GM21737 (cell line): ENCODE measurements around the gene NOP16.

Experiments used
- ATAC-seq: cut with Tn5 transposase; IDR thresholded peaks from one replicate; pipeline ENCODE4 v1.9.1; 2021; ENCODE audit warnings: mild to moderate bottlenecking, moderate library complexity; ENCODE audit not compliant: unreplicated experiment

The NOP16 gene, protein sequence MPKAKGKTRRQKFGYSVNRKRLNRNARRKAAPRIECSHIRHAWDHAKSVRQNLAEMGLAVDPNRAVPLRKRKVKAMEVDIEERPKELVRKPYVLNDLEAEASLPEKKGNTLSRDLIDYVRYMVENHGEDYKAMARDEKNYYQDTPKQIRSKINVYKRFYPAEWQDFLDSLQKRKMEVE

DNA sequence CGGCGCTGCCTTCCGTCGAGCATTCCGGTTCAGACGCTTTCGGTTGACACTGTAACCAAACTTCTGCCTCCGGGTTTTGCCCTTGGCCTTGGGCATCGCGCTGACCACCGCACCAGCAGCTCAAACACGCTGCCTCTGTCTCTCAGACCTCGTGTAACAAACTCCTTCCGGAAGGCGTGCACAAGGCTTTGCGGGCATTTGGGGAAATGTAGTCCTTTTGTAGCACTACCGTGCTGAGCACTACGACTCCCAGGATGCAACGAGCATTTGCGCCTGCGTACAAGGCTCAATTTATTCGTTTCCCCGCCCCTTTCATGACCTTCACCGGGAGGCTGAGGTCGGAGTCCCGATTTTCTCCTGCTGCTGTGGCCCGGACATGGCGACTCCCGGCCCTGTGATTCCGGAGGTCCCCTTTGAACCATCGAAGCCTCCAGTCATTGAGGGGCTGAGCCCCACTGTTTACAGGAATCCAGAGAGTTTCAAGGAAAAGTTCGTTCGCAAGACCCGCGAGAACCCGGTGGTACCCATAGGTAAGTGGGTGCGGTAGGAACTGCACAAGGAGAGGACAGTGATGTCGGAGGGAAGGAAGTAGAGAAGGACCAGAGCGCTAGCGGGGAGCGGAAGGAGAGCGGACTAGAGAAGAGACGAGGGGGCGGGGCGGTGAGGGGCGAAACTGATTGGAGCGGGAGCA, at the start of gene NOP16, which contains the start of gene HIGD2A:
NOP16 (minus strand) TSS at position 155 of the 691 bp plus-strand sequence; CDS start at position 96, 59 bp downstream.
HIGD2A (plus strand) TSS at position 308 of the 691 bp plus-strand sequence; CDS start at position 377, 69 bp downstream.
- peak; percentile 77 for ATAC-seq

DNA sequence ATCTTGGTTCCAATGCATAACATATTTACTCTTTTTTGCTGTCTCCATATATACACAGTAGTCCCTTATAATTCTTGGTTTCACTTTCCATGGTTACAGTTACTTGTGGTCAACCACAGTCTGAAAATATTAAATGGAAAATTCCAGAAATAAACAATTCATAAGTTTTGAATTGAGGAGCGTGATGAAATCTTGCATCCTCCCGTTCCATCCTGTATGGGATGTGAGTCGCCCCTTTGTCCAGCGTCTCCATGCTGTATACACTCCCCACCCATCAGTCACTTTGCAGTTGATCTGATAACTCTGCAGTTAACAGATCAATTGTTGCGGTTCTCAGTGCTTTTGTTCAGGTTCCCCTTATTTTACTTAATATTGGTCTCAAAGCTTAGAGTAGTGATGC, 48.3 kb upstream of the NOP16 start:
- ATAC-seq: no peak

DNA sequence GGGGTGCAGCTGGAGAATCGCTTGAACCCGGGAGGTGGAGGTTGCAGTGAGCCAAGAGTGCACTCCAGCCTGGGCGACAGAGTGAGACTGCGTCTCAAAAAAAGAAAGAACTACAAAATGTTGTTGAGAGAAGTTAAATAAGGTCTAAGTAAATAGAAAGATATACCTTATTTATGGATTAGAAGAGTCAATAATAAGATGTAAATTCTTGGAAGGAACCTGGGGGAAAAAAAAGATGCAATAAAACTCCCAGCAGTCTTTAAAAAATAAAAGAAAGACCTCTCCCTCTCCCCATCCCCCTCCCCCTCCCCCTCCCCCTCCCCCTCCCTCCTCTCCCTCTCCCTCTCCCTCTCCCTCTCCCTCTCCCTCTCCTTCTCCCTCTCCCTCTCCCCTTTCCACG, 44.3 kb upstream of the NOP16 start:
- ATAC-seq: no peak

DNA sequence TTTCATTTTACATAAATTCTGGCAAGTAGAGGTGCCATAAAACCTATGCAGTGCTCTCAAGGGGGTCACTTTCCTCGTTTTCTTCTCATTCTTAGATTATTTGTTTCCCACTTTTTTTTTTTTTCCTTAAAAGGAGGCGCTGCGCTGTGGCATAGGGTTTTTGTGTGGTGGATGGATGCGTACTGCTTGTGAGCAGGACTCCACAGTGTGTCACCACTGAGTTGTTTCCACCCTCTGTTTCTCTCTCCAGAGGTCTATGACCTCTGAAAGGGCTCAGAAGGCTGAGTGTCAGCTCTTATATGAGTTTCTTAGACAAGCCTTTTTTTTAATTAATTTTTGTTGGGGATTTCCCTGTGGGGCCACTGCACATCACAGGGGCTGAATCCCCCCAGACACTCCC, 41.6 kb upstream of the NOP16 start:
- ATAC-seq: no peak

DNA sequence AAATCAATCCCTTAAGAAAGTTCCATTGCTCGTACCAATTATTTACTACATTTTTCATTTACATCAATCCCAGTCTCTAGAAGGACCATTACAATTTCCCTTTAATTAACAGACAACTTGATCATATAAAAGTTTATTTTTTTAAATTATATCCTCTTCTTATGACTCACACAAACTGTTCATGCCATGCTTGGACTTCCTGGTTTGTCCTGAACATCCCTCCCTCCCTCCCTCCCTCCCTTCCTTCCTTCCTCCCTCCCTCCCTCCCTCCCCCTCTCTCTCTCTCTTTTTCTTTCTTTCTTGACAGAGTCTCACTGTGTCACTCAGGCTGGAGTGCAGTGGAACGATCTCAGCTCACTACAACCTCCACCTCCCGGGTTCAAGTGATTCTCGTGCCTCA, 39.6 kb upstream of the NOP16 start:
- ATAC-seq: no peak

DNA sequence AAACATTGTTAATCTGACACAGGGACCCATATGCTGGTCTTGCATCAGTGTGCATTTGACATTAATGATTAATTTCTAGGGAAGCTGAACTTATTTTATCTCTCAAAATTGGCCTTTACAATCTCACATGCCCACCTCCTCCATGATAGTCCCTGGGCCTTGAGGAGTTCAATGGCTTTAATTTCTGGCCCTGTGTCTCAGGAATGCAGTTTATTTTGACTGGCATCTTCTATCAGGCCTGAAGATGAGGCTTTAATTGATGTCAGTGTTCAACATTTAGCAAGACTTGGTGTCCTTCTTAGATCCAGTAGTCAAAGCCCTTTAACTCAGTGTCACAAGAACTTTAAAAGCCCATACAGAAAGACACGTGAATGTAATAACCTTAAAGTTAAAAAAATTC, 38.5 kb upstream of the NOP16 start:
- ATAC-seq: no peak

DNA sequence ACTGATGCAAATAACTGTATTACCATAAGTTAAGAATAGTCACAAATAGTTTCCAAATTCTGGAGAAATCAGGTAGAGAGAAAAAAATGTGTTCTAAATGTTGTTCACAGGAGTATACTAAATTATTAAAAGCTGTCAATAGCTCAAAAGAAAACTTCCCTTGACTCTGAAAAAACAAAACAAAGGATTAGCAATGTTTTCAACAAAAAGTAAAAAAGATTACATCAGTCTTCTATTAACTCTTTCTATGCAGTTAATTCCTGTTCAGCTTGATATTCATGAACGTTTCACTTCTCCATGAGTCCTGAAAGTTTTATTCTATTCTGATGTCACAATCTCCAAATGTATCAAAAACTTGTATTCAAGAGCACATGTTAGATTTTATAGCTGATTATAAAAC, 37.4 kb upstream of the NOP16 start:
- ATAC-seq: no peak

DNA sequence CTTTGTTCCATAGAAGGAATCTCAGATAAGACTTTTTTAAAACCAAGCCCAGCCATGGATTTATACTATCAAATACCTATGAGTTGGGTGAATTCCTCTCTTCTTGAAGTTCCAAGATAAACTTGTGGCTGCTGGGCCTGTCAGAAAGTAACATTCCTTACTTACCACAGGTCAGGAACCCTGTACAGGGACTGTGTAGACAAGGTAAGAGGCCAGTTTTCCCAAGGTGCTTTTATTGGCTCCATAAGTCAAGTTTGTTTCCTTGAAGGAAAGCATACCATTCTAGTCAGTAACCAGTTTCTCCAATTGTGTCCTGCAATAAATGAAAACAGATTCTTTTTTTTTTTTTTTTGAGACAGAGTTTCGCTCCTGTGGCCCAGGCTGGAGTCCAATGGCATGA, 36.7 kb upstream of the NOP16 start:
- no peak for ATAC-seq

DNA sequence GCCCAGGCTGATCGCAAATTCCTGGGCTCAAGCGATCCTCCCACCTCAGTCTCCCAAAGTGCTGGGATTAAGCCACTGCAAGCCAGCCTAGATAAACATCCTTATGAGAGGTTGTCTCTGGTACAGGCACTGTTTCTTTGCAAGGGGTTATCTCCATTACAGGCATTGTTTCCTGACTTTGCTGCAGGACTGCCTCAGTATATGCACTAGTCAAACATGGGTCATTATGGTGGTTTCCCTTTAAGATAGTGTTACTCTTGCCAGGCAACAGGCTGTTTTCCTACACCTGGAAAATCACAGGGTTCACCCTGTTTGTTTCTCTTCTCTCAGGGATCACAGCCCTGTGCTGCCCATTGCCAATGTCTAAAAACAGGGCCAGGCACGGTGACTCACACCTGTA, 35.8 kb upstream of the NOP16 start:
- no peak for ATAC-seq

DNA sequence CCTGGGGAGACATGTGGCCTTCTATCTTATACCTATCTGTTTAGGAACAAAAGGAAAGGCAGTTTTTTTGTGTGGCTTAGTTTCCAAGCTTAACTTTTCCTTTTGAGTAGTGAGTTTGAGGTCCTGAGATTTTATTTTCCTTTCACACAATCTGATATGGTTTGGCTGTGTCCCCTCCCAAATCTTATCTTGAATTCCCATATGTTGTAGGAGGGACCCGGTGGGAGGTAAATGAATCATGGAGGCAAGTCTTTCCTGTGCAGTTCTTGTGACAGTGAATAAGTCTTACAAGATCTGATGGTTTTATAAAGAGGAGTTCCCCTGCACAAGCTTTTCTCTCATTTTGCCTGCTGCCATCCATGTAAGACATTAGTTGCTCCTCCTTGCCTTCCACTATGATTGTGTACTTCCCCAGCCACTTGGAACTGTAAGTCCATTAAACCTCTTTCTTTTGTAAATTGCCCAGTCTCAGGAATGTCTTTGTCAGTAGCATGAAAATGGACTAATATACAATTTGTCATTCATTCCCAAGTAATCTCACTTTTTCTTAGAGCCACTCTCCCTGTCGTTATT, 32.7 kb upstream of the NOP16 start:
- ATAC-seq: no peak

DNA sequence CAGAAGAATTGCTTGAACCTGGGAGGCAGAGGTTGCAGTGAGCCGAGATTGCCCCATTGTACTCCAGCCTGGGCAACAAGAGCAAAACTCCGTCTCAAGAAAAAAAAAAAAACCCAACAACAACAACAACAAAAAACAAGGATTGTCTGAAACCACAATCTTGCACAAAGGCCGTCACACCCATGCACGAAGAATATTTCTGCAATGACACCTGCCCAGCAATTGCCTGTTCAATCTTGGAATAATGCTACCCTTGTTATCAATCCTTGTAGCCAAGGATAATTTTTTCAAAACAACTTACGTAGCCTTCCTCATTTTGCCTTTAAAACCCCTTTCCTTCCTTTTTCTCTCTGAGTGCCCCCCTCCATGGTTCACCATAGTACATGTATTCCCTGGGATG, 31.7 kb upstream of the NOP16 start:
- no peak for ATAC-seq

DNA sequence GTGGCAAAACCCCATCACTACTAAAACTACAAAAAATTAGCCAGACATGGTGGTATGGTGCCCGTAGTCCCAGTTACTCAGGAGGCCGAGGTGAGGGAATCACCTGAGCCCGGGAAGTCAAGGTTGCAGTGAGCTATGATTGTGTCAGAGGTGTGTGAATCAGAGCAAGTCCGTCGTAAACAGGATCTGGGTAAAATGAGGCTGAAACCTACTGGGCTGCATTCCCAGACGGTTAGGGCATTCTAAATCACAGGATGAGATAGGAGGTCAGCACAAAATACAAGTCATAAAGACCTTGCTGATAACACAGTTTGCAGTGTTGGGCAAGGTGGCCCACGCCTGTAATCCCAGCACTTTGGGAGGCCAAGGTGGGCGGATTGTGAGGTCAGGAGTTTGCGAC, 29.9 kb upstream of the NOP16 start:
- ATAC-seq: no peak

DNA sequence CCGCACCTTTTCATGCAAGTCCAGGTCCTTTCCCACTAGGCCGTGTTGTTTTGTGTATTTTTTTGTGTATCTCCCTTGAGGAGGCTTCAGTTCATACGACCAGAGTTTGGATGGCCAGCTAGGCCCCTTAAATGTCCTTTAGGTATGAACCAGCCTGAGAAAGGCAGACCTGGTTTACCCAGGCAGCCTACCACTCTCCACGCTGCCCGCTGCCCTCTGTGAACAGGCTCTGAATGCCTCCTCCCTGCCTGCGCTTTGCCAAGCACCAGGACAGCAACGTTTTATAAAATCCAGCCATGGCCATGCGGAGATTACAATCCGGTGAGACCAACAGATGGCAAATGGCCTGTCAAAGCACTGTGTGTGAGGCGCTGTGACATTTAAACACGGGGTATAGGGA, 28.6 kb upstream of the NOP16 start:
- ATAC-seq: no peak

DNA sequence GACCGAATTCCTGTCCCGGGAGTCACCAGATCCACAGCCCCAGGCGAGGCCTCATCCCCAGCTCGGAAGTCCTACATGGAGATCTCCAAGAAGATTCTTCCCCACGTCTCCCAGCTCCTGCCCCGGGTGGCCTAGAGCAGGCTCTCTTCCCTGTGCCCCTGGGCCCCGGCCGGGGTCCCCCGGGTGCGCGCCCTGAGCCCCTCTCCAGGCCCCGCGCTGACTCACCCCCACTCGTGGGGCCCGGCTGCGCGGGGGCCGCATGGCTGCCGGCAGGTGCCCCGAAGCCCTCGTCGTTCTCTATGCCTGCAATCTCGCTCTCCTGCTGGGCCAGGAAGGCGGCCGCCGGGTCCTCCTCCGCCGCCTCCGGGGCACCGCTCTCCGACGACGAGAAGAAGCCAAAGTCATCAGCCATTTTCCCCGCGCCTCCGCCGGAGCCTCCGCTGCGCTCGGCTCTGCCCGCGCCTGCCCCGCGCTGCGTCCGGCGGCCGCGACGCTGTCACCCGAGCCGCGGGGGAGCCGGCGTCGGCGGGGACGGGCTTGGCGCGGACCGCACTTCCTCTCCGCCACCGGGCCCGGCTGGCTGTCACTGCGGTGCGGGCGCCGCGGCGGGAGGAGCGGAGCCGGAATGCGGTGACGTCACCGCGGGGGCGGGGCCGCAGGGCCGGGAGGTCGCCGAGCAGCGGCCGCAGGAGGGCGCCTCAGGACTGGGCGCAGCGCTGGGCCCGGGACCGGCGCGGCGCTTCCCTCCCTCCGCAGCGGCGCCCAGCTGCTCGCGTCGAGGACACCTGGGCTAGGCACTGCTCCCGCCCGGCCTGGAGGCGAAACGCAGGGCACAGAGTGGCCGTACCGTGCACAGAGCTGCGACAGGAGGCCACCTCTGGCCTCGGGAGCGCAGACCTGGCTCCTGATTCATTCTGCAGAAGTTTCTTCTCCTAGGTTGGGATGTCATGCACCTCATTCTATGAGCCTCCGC, 27.8 kb upstream of the NOP16 start, which contains the start of gene CLTB:
CLTB (minus strand) TSS at position 588 of the 973 bp plus-strand sequence; CDS start at position 412, 176 bp downstream.
- peak; percentile 95 for ATAC-seq

DNA sequence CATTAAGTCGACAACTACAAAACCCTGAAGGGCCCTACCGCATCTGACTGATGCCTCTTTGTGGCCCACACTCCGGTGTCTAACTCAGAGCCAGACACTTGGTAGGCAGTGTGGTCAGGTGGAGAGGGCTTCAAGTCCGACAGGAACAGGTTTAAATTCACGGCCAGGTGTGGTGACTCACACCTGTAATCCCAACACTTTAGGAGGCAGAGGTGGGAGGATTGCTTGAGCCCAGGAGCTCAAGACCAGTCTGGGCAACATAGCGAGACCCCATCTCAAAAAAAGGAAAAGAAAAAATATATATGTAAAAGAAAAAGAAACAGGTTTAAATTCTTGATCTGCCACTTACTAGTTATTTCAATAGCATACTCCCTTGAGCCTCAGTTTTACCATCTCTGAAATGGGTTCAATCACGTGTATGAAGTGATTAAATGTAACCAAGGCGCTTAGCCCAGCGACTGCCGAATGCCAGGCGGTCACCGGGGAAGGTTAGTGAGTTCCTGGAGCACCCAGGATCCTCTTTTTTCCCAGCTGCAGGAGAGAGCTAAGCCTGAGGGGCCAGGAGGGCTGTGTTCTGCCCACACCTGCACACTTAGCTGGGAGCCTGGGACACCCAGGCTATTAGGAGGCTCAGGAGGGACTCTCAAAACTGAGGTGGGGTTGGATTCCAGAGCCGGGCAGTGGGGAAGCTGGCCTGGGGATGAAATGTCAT, 27.0 kb upstream of the NOP16 start:
- no peak for ATAC-seq

DNA sequence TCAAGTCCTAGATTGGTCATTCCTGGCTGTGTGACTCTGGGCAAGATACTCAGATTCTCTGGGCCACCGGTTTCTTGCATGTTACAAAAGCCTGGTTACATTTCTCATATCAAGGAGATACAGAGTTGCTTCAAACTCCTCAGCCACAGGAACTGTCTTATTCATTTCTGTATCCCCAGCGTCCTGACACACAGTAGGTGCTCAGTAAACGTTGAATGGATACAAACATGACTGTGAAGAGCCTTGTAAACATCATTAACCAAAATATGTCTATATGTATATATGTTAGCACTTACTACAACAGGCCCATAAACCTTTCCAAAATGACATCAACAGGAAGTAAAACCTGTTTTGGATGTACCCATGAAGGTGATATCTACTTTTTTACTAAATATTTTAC, 26.3 kb upstream of the NOP16 start:
- no peak for ATAC-seq

DNA sequence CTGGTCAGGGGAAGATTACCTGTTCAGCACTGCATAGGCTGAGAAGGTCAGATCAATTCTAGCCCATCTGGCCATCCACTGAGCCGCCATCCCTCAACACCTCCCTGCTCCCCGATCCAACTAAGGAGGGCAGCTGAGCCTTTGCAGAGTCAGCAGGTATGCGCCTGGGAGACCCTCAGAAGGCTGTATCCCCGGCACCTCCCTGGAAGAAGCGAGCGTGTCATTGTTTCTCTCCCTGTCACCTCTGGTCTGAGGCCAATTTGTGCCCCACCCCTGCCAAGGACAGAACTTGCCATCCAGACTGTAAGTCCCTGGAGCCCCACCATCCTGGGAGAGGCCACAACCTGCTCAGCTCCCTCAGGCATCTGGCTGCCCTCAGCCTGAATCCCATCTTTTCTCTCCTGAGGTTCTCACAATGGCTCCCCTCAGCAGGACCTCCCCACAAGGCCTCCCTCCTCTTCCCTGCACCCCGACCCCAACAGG, 25.4 kb upstream of the NOP16 start:
- no peak for ATAC-seq

DNA sequence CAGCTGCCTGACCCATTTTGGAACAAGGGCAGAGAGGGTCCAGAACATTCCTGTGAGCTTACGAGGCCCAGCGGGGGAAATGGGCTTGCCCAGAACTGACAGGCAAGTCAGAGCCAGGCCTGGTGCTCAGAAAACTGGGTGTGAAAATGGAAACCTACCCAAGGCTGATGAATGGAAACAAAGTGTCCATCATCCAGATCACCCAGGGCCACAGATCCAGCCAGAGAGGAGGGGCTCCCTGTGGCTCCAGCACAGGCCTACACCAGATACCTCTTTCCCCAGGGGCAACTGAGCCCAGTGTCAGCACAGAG, 24.8 kb upstream of the NOP16 start:
- no peak for ATAC-seq

DNA sequence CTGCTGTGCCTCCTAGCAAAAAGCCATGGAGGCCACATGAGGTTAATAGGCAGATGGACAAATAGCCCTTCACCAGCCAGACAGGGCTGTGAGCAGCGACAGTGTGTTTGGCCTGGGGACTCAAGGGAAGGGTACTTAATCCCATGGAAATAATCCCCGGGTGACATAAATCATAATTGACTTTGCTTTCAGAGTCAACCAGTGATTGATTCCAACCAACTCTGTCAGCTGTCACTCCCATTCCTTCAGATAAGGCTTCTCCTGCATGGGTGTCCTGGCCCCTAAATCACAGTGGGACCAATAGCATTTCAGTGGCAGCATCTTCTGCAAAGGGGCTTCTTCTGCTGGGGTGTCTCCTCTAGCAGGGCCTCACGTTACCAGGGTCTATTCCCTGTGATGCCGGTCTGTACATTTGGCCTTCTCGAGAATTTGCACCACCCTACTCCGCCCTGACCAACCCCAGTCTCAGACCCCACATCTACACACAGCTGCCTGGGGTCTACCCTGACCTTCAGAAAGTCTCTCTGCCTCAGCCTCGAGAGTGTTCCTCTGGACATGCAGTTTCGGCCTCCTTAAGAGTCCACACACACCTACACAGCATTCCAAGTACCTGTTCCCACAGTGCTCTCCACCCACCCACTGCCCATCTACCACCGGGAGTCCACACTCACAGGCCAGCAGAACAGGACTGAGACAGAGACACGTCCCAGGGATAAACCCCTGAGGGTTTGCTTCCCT, 24.3 kb upstream of the NOP16 start:
- ATAC-seq: no peak
